Kidney (tissue), 22 donors: Measurements from ENCODE around the gene ZAR1. TPM values are rescaled to one million over a fixed set of nuclear protein-coding genes. Genes with fewer than 3 reads are reported as not detected.
"Not testable (repeated sequence)": the region's sequence is repeated elsewhere in the genome, so short reads cannot be mapped to it uniquely, and the experiment has no call there.

Experiments used
- DNase-seq, 5 donors: peaks; one replicate each; pipeline ENCODE4 v3.0.0-alpha.2; 2013 to 2020
- FAIRE-seq: peaks from 2 replicates; lab custom pipeline; 2012; peaks lifted over from hg19 to GRCh38; lab: Jason Lieb, UNC
- H3K27ac ChIP-seq, 2 donors: one replicate each; pipeline ENCODE4 v1.7.0; 2013; ENCODE audit warnings: low read depth in 2 of 2, low read length in 2 of 2, inconsistent platforms in 1 of 2
- H3K27me3 ChIP-seq: one replicate; pipeline ENCODE4 v1.7.1; 2013; ENCODE audit warnings: low read length, inconsistent platforms; ENCODE audit not compliant: control insufficient read depth, insufficient read depth
- H3K36me3 ChIP-seq, 3 donors: one replicate each; pipeline versions ENCODE4 v1.7.0 to v1.7.1; 2013; ENCODE audit warnings: low read length in 3 of 3, control low read depth in 1 of 3, inconsistent platforms in 1 of 3; ENCODE audit not compliant: insufficient read depth in 3 of 3, control insufficient read depth in 2 of 3
- H3K4me1 ChIP-seq, 3 donors: one replicate each; pipeline versions ENCODE4 v1.7.0 to v1.7.1; 2013; ENCODE audit warnings: low read length in 3 of 3, inconsistent platforms in 1 of 3, low read depth in 1 of 3; ENCODE audit not compliant: control insufficient read depth in 2 of 3, insufficient read depth in 2 of 3
- H3K4me3 ChIP-seq, 3 donors: one replicate each; pipeline versions ENCODE4 v1.7.0 to v1.8.1; 2013; ENCODE audit warnings: low read length in 3 of 3, control low read depth in 1 of 3, inconsistent platforms in 1 of 3
- H3K9ac ChIP-seq, 3 donors: one replicate each; pipeline versions ENCODE4 v1.7.0 to v1.7.1; 2013; ENCODE audit warnings: low read length in 3 of 3, control low read depth in 1 of 3, inconsistent platforms in 1 of 3
- H3K9me3 ChIP-seq, 3 donors: one replicate each; pipeline versions ENCODE4 v1.7.0 to v1.7.1; 2013; ENCODE audit warnings: low read length in 3 of 3, control low read depth in 1 of 3, inconsistent platforms in 1 of 3; ENCODE audit not compliant: control insufficient read depth in 2 of 3, insufficient read depth in 1 of 3
- intact Hi-C: fragments of 100-400 bp; cut with DNase I; formaldehyde crosslinking; loops from one replicate; pipeline ENCODE4 v1.11.1; 2022
- long read RNA-seq, 10 donors: library from polyadenylated mRNA in 1 of 10; unstranded in 1 of 10; transcript quantifications; one replicate each; pipeline ENCODE4 v2.0.0 and lab custom pipeline, GENCODE V29; 2021 to 2026
- polyA plus RNA-seq: library from polyadenylated mRNA; stranded (reverse); fragments of 350-450 nt; fragmentation: Illumina TruSeq; extraction: RNeasy Lipid Tissue Mini Kit (QIAGEN cat#74804); gene quantifications from one replicate; pipeline ENCODE4 v1.2.3, GENCODE V29; 2014; ENCODE audit warnings: low read depth, low replicate concordance; ENCODE audit not compliant: insufficient read depth
- total RNA-seq: library from RNA; stranded (reverse); fragmentation: NEBNext Ultra II Directional; extraction: Animal tissue kit (Norgen Biotek cat#: 25700); gene quantifications from one replicate; pipeline ENCODE4 v1.2.1, GENCODE V29; 2021
- TF ChIP-seq, protein P1 (sequence below): IDR thresholded peaks from 3 replicates; pipeline ENCODE4 v1.5.1; 2012; ENCODE audit warnings: mild to moderate bottlenecking, moderate library complexity, borderline replicate concordance; ENCODE audit not compliant: insufficient read depth; ENCODE audit errors: extremely low read depth
- donor health status: control.
- donor health status: control.
- donor health status: control.
- donor health status: control.
- donor health status: control.
- donor health status: DM: yes; HTN: yes; CAD: no.
- donor health status: Normal renal cell carcinoma (clear cell type).

Gene ZAR1, protein sequence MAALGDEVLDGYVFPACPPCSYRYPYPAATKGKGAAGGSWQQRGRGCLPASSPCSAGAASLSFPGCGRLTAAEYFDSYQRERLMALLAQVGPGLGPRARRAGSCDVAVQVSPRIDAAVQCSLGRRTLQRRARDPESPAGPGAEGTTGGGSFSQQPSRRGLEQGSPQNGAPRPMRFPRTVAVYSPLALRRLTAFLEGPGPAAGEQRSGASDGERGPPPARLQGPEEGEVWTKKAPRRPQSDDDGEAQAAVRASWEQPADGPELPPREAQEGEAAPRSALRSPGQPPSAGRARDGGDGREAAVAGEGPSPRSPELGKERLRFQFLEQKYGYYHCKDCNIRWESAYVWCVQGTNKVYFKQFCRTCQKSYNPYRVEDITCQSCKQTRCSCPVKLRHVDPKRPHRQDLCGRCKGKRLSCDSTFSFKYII
- total RNA-seq (not detected), polyA plus RNA-seq (not detected)
- long read RNA-seq, donor 1, result 0 reads
- long read RNA-seq, donor 2, result 0 reads
- long read RNA-seq, donor 3, result 0 reads
- long read RNA-seq, donor 4, result 0 reads
- long read RNA-seq, donor 5, result 0 reads
- long read RNA-seq, donor 6, result 0 reads
- long read RNA-seq, donor 7, result 0 reads
- long read RNA-seq, donor 8, result 0 reads
- long read RNA-seq, donor 9, result 0 reads
- long read RNA-seq, donor 10, result 0 reads

DNA sequence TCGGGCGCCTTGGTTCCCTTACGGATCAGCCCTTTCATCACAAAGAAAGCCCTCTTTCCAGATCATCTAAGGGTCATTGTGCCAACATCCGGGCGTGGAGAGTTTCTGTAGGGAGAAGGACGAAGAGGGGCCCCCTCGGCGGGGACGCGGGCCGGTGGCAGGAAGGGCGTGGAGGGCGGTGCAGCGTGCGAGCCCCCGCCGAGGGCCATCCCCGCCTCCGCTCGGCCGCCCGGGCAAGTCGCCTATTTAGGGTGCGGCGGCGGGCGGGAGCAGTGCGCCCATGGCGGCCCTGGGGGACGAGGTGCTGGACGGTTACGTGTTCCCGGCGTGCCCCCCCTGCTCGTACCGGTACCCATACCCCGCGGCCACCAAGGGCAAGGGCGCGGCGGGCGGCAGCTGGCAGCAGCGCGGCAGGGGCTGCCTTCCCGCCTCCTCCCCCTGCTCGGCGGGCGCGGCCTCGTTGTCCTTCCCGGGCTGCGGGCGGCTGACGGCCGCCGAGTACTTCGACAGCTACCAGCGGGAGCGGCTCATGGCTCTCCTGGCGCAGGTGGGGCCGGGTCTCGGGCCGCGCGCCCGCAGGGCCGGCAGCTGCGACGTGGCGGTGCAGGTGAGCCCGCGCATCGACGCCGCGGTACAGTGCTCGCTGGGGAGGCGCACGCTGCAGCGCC, at the start of gene ZAR1:
Gene ZAR1, plus strand, starts transcription at position 241 of the 668 bp plus-strand sequence. Its CDS starts 40 bp downstream, at position 281.
- Histone ChIP-seq H3K9ac (no peak within 1 kb of the TSS), H3K4me1 (no peaks in the 10 kb centered on the region), H3K36me3 (no peaks in the 10 kb centered on the region), H3K4me3 (no peak within 1 kb of the TSS), H3K27me3 (peaks cover 41% of the 10 kb centered on the region), H3K9me3 (no peaks in the 10 kb centered on the region), H3K27ac (no peak within 1 kb of the TSS)
- TF ChIP-seq, protein P1, sequence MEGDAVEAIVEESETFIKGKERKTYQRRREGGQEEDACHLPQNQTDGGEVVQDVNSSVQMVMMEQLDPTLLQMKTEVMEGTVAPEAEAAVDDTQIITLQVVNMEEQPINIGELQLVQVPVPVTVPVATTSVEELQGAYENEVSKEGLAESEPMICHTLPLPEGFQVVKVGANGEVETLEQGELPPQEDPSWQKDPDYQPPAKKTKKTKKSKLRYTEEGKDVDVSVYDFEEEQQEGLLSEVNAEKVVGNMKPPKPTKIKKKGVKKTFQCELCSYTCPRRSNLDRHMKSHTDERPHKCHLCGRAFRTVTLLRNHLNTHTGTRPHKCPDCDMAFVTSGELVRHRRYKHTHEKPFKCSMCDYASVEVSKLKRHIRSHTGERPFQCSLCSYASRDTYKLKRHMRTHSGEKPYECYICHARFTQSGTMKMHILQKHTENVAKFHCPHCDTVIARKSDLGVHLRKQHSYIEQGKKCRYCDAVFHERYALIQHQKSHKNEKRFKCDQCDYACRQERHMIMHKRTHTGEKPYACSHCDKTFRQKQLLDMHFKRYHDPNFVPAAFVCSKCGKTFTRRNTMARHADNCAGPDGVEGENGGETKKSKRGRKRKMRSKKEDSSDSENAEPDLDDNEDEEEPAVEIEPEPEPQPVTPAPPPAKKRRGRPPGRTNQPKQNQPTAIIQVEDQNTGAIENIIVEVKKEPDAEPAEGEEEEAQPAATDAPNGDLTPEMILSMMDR, result no peak
- intact Hi-C loops, result no loop called here
- FAIRE-seq (no peak), DNase-seq (peak in 4 of 5 donors; percentile 21 to 76 (median 39))

DNA sequence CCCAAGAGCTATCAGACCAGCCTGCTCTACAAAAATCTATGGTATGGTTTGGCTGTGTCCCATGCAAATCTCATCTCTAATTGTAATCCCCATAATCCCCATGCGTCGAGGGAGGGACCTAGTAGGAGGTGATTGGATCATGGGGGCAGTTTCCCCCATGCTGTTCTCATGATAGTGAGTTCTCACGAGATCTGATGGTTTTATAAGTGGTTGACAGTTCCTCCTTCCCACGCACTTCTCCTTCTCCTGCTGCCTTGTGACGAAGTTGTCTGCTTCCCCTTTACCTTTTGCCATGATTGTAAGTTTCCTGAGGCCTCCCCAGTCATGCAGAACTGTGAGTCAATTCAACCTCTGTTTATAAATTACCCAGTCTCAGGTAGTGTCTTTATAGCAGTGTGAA, 49.1 kb upstream of the ZAR1 start:
- H3K9ac ChIP-seq, intact Hi-C loops, H3K27ac ChIP-seq, H3K4me1 ChIP-seq, H3K4me3 ChIP-seq, DNase-seq, H3K9me3 ChIP-seq, H3K27me3 ChIP-seq, H3K36me3 ChIP-seq, FAIRE-seq: not testable (repeated sequence)

DNA sequence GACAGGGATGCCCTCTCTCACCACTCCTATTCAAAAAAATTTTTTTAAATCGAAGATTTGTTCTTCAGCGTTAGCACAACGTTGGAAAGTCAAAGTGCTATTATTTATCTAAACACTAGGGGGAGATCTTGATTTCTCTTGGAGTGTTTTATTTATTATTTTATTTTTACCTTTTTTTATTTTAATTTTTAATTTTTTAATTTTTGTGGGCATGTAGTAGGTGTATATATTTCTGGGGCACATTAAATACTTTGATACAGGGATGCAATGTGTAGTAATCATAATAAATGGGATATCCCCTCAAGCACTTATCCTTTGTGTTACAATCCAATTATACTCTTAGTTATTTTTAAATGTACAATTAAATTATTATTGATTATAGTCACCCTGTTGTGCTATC, 44.3 kb upstream of the ZAR1 start:
- peak; percentile 72 for FAIRE-seq
- H3K27ac ChIP-seq, result no peak overlapping the region
- intact Hi-C loops, result no loop called here

More for the DNA sequence above, 44.3 kb upstream of the ZAR1 start:
- Histone ChIP-seq H3K4me3 (no peak overlapping the region), H3K9ac (no peak overlapping the region), H3K9me3 (no peaks in the 10 kb centered on the region), H3K36me3 (no peaks in the 10 kb centered on the region), H3K27me3 (no peaks in the 10 kb centered on the region), H3K4me1 (no peaks in the 10 kb centered on the region)
- TF ChIP-seq, protein P1, result peak; percentile 23
- DNase-seq, result peak in 1 of 5 donors; percentile 15
